GM18505 (cell line): ENCODE measurements around the gene FGF14.

Experiments
- ATAC-seq: cut with Tn5 transposase; IDR thresholded peaks from one replicate; pipeline ENCODE4 v1.9.1; 2021; ENCODE audit not compliant: unreplicated experiment
- POLR2A ChIP-seq: IDR thresholded peaks from 4 replicates; pipeline ENCODE4 v1.6.1; 2011; ENCODE audit warnings: borderline replicate concordance; ENCODE audit not compliant: insufficient read depth, insufficient read length; ENCODE audit errors: extremely low read depth

Gene FGF14

GRCh38 chr13:101706651-101707050, 695.2 kb downstream of the FGF14 start:
- no peak for ATAC-seq
- no peak for TF ChIP-seq POLR2A

GRCh38 chr13:101703838-101704237, 698.0 kb downstream of the FGF14 start:
- TF ChIP-seq POLR2A: no peak
- no peak for ATAC-seq

GRCh38 chr13:101703081-101703480, 698.8 kb downstream of the FGF14 start:
- ATAC-seq: no peak

GRCh38 chr13:101700598-101700997, 701.2 kb downstream of the FGF14 start:
- no peak for TF ChIP-seq POLR2A
- no peak for ATAC-seq

More at GRCh38 chr13:101703081-101703480, 698.8 kb downstream of the FGF14 start:
- TF ChIP-seq POLR2A: no peak

GRCh38 chr13:101698400-101698799, 703.4 kb downstream of the FGF14 start:
- no peak for ATAC-seq
- TF ChIP-seq POLR2A: no peak

- ATAC-seq: no peak
- no peak for TF ChIP-seq POLR2A
Observed at GRCh38 chr13:101697745-101698144, 704.1 kb downstream of the FGF14 start.

DNA sequence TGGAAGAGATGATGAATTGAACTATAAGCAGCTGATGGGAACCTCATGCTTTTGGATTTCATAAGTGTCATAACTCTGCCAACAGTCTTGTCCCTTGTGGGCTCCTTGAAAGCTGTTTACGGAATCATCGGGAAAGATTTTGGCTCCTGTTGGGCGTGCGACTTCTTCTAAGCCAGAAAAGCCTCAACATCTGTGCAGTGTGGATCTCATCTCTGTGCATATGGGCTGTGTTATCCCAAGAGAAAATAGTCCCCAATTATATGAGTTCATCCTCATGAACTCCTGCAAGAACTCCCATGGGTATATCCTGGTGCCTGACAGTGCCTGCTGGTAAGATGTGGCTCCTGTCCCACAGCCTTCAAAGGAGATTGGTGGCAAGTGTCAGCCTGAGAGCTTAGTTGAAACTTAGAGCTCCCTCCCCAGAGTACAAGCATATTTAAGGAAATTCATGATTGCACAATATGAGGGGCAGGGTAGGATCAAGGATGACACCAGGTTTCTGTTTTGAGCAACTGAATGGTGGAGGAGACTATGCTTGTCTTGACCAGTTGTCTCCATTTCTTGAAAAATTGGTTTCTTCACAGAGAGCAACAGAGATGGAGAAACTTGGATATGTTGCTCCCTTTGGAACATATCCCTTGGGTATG, 705.9 kb downstream of the FGF14 start:
- ATAC-seq: no peak

GRCh38 chr13:101691341-101691860, 710.4 kb downstream of the FGF14 start:
- ATAC-seq: no peak
- TF ChIP-seq POLR2A: no peak

More for the DNA sequence above, 705.9 kb downstream of the FGF14 start:
- no peak for TF ChIP-seq POLR2A

GRCh38 chr13:101690871-101691270, 711.0 kb downstream of the FGF14 start:
- ATAC-seq: no peak
- no peak for TF ChIP-seq POLR2A

DNA sequence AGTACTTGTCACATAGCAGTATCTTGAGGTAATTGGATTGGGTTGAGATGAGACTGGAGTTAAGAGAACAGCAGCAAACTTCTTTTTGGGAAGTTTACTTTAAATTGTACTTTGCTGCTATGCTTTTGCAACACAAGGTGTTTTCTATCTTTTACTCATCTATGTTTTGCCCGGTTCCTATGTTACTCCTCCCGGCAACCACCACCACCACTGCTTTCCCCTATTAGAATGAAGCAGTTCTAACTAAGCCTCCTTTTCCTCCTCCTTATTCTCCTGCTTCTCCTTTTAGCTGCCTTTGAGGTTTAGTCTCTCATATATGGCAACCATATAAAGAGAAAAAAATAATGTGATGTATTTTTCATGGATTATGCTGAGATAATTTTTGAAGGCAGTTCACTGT, 715.8 kb downstream of the FGF14 start:
- TF ChIP-seq POLR2A: no peak
- no peak for ATAC-seq

DNA sequence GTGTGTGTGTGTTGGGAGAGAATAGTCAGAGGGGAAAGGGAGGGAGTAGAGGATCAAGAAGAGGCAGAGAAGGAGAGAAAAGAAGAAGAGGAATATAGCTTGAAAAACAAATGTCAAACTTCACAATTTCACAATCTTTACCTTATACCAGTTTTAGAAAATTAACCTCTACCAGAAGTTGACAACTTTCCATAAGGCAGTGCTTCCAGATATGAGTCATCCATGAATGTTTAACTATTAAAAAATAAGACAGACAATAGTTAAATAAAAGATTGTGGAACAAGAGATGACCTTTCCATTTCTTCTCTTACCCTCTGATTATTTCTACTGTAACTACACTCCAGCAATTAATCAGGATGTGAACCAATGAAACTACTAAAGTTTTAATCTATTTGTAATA, 720.0 kb downstream of the FGF14 start:
- no peak for ATAC-seq
- TF ChIP-seq POLR2A: no peak

DNA sequence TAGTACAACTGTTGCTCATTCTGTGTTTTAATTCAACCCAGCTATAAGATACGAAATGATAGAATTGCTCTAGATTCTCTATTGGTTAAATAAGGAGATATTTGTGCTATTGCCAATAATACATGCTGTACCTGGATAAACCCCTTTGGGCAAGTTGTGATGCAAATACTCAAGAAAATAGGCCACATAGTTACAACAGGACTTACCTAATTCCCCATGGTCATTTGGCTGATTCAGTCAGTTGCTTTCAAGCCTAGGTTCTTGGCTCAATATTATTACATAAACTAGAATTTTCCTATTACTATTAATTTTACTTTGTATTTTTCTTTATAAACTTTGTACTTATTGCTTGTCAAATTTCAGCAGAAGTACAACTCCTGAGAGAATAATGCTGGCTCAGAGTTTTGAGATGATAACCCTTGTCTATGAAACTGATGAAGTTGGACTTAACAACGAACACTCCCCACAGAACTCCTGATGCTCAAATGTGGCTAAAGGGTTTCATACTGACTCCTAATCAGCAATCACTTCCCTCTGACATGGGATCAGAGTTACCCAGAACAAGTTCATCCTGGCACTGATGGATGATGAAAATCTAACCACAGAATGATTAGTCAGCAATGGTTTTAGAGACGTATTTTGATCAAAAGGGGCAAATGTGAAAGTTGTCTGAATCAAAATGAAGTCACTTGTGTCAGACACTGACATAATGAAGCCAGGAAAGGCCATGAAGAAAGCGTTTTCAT, 728.3 kb downstream of the FGF14 start:
- ATAC-seq: no peak
- TF ChIP-seq POLR2A: no peak

DNA sequence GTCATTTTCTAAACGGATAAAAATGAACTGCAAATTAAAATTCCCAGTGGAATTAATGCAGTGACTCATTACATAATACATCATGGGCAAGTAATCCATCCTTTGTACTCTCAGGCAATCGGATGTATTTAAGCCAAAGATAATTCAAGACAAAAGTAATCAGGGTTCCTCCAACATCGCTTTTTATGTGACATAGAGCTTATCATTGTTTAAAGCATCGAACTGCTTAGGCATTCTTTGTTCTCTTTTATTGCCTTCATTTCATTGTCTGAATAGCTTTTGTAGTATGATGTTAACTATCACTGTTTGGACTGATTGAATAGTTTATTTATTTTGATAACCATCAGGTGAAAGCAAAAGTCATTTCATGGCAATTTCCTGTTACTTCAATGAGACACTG, 740.0 kb downstream of the FGF14 start:
- ATAC-seq: no peak
- TF ChIP-seq POLR2A: no peak
